HUES6 (cell line): ENCODE data around the gene XIRP1.

ENCODE experiments used
- H3K27ac ChIP-seq: 2 replicates; pipeline ENCODE4 v1.7.0; 2013; ENCODE audit warnings: low read depth, mild to moderate bottlenecking, low read length, inconsistent platforms
- H3K27me3 ChIP-seq: 2 replicates; pipeline ENCODE4 v1.6.1; 2013; ENCODE audit warnings: low read length; ENCODE audit not compliant: control insufficient read depth, insufficient read depth
- H3K36me3 ChIP-seq: 2 replicates; pipeline ENCODE4 v1.6.1; 2013; ENCODE audit warnings: low read length; ENCODE audit not compliant: control insufficient read depth, insufficient read depth
- H3K4me1 ChIP-seq: 2 replicates; pipeline ENCODE4 v1.6.1; 2013; ENCODE audit warnings: low read length; ENCODE audit not compliant: control insufficient read depth, insufficient read depth
- H3K4me3 ChIP-seq: 2 replicates; pipeline ENCODE4 v1.5.1; 2013; ENCODE audit warnings: low read depth, low read length
- H3K9ac ChIP-seq: one replicate; pipeline ENCODE4 v1.6.1; 2013; ENCODE audit warnings: mild to moderate bottlenecking, low read length
- H3K9me3 ChIP-seq: 2 replicates; pipeline ENCODE4 v1.6.1; 2013; ENCODE audit warnings: low read depth, low read length; ENCODE audit not compliant: control insufficient read depth, insufficient read depth

The XIRP1 gene

DNA sequence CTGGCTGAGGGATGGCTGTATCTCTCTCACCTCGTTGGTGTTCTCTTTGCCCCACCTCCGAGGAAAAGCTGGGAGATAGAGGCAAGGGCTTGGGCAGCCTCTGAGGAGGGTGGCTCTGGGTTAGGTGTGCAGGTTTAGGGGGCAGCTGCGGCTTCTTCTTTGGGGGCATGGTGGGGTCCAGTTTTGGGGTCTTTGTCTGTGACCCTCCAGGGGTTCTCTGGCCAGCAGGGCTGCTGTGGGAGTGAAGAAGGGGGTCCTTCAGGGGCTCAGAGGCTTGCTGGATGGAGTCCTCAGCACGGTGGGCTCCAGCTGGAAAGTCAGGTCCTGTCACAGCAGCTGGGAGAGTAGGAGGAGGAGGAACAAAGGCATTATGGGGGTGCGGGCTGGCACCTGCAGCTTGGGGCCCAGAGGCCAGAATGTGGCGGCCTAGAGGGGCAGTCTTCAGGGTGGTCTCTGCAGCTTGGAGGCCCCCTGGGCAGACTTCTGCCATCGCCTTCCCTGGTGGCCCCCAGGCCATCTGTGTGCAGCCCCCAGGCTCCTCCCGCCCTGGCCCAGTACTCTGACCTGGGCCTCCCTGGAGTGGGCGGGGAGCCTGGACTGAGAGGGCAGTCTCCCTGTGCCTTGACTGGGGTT, 7.0 kb downstream of the XIRP1 start:
- Histone ChIP-seq H3K36me3 (no peaks in the 10 kb centered on the region), H3K27me3 (peaks cover 1% of the 10 kb centered on the region), H3K9me3 (no peaks in the 10 kb centered on the region), H3K4me1 (peaks cover 8% of the 10 kb centered on the region), H3K9ac (no peak overlapping the region), H3K4me3 (no peak overlapping the region), H3K27ac (no peak overlapping the region)

GRCh38 chr3:39184968-39185285, 7.5 kb downstream of the XIRP1 start:
- H3K27ac ChIP-seq = no peak overlapping the region

GRCh38 chr3:39184081-39184967, 8.1 kb downstream of the XIRP1 start:
- Histone ChIP-seq H3K9ac (no peak overlapping the region), H3K4me3 (no peak overlapping the region), H3K27ac (no peak overlapping the region), H3K9me3 (no peaks in the 10 kb centered on the region), H3K36me3 (no peaks in the 10 kb centered on the region), H3K4me1 (peaks cover 16% of the 10 kb centered on the region), H3K27me3 (peaks cover 12% of the 10 kb centered on the region)

More at GRCh38 chr3:39184968-39185285, 7.5 kb downstream of the XIRP1 start:
- peaks cover 6% of the 10 kb centered on the region for H3K27me3 ChIP-seq
- no peak overlapping the region for H3K4me3 ChIP-seq
- no peak overlapping the region for H3K9ac ChIP-seq
- no peaks in the 10 kb centered on the region for H3K36me3 ChIP-seq
- no peaks in the 10 kb centered on the region for H3K9me3 ChIP-seq
- H3K4me1 ChIP-seq = peaks cover 11% of the 10 kb centered on the region

DNA sequence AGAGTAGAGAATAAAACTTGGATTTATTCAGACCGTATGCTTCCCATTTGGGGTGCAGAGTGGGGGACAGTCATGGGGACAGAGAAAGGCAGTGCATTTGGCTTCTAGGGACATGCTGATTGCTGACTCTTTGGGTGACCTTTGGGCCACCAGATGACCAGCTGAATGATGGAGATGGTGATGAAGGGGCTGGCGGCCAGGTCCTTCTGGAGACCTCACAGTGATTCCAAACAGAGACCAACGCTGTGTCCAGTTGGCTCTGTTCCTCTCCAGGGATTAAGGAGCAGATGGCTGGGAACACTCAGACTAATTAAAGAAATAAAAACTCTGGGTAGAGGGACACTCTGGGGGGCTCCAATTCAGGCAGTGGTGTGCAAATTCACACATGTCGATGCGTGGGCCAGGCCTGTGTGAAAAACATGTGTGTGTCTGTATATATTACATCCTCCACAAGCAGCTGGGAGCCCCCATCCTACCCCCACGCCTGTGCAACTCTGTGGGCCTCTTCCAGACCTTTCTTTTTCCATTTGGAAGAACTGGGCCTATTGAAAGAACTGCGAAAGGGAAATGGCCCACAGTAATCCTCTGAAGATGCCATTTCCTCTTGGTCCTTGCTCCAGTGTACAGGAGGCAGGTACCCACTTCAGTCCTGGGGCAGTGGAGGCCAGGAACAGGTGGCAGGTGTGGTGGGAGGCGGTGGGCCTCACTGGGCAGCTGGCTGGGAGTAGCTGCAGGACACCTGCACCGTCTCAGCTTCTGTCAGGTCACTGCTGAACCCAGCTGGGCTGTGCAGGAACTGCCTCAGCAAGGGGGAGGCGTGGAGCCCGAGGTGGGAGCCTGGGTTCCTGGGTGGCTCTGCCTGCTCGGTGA, 8.9 kb downstream of the XIRP1 start:
- H3K27me3 ChIP-seq = peaks cover 18% of the 10 kb centered on the region
- no peaks in the 10 kb centered on the region for H3K36me3 ChIP-seq
- peaks cover 25% of the 10 kb centered on the region for H3K4me1 ChIP-seq
- H3K9me3 ChIP-seq = no peaks in the 10 kb centered on the region
- no peak overlapping the region for H3K9ac ChIP-seq
- H3K4me3 ChIP-seq = no peak overlapping the region
- no peak overlapping the region for H3K27ac ChIP-seq

- Histone ChIP-seq H3K4me3 (peak overlapping the region; percentile 63), H3K9ac (no peak overlapping the region), H3K4me1 (peaks cover 37% of the 10 kb centered on the region), H3K9me3 (no peaks in the 10 kb centered on the region), H3K27ac (no peak overlapping the region), H3K27me3 (peaks cover 18% of the 10 kb centered on the region), H3K36me3 (no peaks in the 10 kb centered on the region)
Measured at GRCh38 chr3:39181408-39182335, 10.7 kb downstream of the XIRP1 start.

GRCh38 chr3:39180546-39181346, 11.6 kb downstream of the XIRP1 start:
- no peak overlapping the region for H3K27ac ChIP-seq
- no peaks in the 10 kb centered on the region for H3K36me3 ChIP-seq
- peaks cover 37% of the 10 kb centered on the region for H3K4me1 ChIP-seq
- no peaks in the 10 kb centered on the region for H3K9me3 ChIP-seq
- peak overlapping the region; percentile 63 for H3K4me3 ChIP-seq
- peaks cover 18% of the 10 kb centered on the region for H3K27me3 ChIP-seq
- peak overlapping the region; percentile 24 for H3K9ac ChIP-seq

- H3K27me3 ChIP-seq = peaks cover 18% of the 10 kb centered on the region
- no peak overlapping the region for H3K27ac ChIP-seq
- H3K4me3 ChIP-seq = peak overlapping the region; percentile 63
- H3K4me1 ChIP-seq = peaks cover 37% of the 10 kb centered on the region
- H3K36me3 ChIP-seq = no peaks in the 10 kb centered on the region
- H3K9me3 ChIP-seq = no peaks in the 10 kb centered on the region
- peak overlapping the region; percentile 24 for H3K9ac ChIP-seq
Measured at GRCh38 chr3:39180183-39180545, 12.2 kb downstream of the XIRP1 start.

GRCh38 chr3:39178553-39178952, 13.8 kb downstream of the XIRP1 start:
- no peak overlapping the region for H3K9ac ChIP-seq

GRCh38 chr3:39177708-39178332, 14.6 kb downstream of the XIRP1 start:
- peak overlapping the region; percentile 67 for H3K9ac ChIP-seq
- no peak overlapping the region; the same call in 1 of the 2 replicates for H3K27ac ChIP-seq
- H3K36me3 ChIP-seq = no peaks in the 10 kb centered on the region
- H3K9me3 ChIP-seq = 0 out of 2 replicates have a peak, but pooled peaks cover 3% of the 10 kb centered on the region
- peak overlapping the region; percentile 67 for H3K4me3 ChIP-seq
- H3K4me1 ChIP-seq = peaks cover 37% of the 10 kb centered on the region
- peaks cover 18% of the 10 kb centered on the region for H3K27me3 ChIP-seq

More at GRCh38 chr3:39178553-39178952, 13.8 kb downstream of the XIRP1 start:
- Histone ChIP-seq H3K27me3 (peaks cover 18% of the 10 kb centered on the region), H3K4me3 (peak overlapping the region; percentile 67), H3K36me3 (no peaks in the 10 kb centered on the region), H3K4me1 (peaks cover 37% of the 10 kb centered on the region), H3K9me3 (0 out of 2 replicates have a peak, but pooled peaks cover 3% of the 10 kb centered on the region), H3K27ac (no peak overlapping the region)
